Measurements from ENCODE around the gene COX4I1.

The COX4I1 gene

GRCh38 chr16:85851034-85851785 is 51.7 kb downstream of the COX4I1 start:
- in situ Hi-C loops (cut with MboI; ENCODE audit: low sequenced_read_pairs, unreplicated experiment), result no loop called here
- TF ChIP-seq, protein P1, sequence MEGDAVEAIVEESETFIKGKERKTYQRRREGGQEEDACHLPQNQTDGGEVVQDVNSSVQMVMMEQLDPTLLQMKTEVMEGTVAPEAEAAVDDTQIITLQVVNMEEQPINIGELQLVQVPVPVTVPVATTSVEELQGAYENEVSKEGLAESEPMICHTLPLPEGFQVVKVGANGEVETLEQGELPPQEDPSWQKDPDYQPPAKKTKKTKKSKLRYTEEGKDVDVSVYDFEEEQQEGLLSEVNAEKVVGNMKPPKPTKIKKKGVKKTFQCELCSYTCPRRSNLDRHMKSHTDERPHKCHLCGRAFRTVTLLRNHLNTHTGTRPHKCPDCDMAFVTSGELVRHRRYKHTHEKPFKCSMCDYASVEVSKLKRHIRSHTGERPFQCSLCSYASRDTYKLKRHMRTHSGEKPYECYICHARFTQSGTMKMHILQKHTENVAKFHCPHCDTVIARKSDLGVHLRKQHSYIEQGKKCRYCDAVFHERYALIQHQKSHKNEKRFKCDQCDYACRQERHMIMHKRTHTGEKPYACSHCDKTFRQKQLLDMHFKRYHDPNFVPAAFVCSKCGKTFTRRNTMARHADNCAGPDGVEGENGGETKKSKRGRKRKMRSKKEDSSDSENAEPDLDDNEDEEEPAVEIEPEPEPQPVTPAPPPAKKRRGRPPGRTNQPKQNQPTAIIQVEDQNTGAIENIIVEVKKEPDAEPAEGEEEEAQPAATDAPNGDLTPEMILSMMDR (IDR thresholded peaks at IDR 0.05; ENCODE audit: borderline replicate concordance, control extremely low read depth, extremely low read depth, insufficient read depth, missing control alignments), result no peak
- no peak for DNase-seq (ENCODE audit: low spot score)

DNA sequence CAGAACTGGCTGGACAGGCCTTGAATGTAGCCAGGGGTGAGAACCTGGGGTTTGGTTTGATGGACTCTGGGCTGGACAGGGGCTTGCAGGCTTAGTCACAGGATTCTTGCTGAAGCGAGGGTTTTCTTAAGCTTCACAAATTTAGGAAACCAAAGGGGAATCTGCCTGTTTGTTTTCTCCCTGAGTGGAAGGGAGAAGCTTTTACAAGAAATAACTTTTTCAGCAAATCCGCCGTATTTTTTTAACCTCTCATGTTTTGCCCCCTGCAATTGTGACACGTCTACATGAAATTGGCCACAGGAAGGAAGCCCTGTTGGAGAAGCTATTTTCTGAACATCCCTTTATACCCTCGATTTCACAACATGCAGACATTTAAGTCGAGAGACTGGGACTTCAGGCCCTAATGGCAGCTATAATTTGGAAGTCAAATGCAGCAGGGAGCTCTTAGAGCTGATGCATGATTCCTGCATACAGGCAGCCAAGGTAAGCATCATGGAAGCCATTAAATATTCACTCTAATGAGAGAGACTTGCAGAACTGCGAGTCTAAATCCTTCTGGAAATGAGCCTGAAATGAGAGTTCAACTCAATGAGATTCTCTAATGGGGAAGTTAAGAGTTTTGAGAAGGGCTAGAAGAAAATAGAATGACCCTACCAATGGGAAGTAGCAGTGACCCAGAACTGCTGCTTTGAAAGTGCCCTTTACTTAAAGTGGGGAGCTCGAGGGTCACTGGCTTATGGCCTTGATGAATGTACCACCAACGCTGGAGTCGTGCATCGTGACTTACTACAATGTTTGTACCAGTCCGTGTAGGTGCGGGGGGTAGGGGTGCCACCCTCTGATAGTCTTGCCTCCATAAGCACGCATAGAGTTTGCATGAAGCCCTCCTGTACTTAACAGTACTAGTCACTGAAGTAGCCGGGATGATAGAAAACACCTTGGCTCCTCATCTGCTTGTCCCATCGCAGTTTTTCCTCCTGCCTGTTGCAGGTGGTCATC is 54.4 kb downstream of the COX4I1 start:
- TF ChIP-seq, protein P1 (IDR thresholded peaks at IDR 0.05; ENCODE audit: borderline replicate concordance, control extremely low read depth, extremely low read depth, insufficient read depth, missing control alignments), result no peak
- DNase-seq (ENCODE audit: low spot score), result no peak
- in situ Hi-C loops (cut with MboI; ENCODE audit: low sequenced_read_pairs, unreplicated experiment), result no loop called here

DNA sequence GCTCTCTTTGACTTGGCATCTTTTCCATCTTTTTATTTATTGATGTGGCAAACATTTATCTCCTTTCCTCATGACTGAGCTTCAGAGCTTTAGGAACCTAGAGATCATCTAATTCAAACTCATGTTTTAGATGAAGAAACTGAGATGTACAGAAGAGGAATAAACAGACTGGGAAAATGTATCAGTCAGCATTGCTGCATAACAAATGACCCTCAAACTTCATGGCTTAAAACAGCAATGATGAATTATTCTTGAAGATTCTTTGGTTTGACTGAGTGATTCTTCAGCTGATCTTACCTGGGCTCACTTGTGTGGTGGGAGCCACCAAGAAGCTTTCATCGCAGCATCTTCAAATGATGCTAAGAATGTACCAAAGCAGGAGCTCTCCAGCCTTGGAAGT is 55.4 kb downstream of the COX4I1 start:
- TF ChIP-seq, protein P1 (IDR thresholded peaks at IDR 0.05; ENCODE audit: borderline replicate concordance, control extremely low read depth, extremely low read depth, insufficient read depth, missing control alignments), result no peak
- in situ Hi-C loops (cut with MboI; ENCODE audit: low sequenced_read_pairs, unreplicated experiment), result no loop called here
- no peak for DNase-seq (ENCODE audit: low spot score)

DNA sequence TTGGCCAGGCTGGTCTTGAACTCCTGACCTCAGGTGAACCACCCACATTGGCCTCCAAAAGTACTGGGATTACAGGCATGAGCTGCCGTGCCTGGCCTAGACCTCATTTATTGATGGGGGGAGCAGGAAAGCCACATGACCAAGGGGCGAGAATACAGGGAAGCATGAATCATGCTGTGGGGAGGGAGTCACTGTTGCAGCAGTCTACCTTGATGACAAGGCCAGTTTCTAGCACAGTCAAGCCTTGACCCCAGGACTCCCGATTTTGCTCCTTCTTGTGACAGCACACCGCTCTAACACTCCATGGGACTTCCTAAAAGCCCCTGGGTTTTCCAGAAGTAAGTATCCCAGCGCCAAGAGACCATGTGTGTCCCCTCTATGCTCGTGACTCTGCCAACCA is 56.6 kb downstream of the COX4I1 start:
- in situ Hi-C loops (cut with MboI; ENCODE audit: low sequenced_read_pairs, unreplicated experiment), result no loop called here
- TF ChIP-seq, protein P1 (IDR thresholded peaks at IDR 0.05; ENCODE audit: borderline replicate concordance, control extremely low read depth, extremely low read depth, insufficient read depth, missing control alignments), result no peak
- DNase-seq (ENCODE audit: low spot score), result no peak

DNA sequence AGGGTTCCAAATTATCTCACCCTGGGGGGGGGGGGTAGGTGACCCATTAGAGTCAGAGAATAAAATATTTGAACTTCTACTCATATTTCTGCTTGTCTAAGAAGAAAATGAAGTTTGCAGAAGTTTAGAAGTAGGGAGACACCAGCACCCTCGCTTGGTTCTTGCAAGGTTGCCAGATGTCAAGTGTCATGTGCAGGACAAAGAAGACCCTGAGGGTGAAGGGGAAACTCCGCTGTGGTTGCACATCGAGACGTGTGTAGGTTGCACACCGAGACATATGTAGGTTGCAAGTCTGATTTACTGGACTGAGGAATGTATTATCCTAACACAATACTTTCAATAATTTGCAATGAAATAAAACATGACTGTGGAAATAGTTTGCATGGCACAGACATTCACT is 57.1 kb downstream of the COX4I1 start:
- TF ChIP-seq, protein P1 (IDR thresholded peaks at IDR 0.05; ENCODE audit: borderline replicate concordance, control extremely low read depth, extremely low read depth, insufficient read depth, missing control alignments), result no peak
- DNase-seq (ENCODE audit: low spot score), result no peak
- in situ Hi-C loops (cut with MboI; ENCODE audit: low sequenced_read_pairs, unreplicated experiment), result no loop called here

Data from GM13976 (cell line).